ENCODE measurements around the gene CLEC4G. TPM values are rescaled to one million over a fixed set of nuclear protein-coding genes. Genes with fewer than 3 reads are reported as not detected.

CLEC4G gene
- total RNA-seq, 2 experiments from 2014 or later, result not detected

DNA sequence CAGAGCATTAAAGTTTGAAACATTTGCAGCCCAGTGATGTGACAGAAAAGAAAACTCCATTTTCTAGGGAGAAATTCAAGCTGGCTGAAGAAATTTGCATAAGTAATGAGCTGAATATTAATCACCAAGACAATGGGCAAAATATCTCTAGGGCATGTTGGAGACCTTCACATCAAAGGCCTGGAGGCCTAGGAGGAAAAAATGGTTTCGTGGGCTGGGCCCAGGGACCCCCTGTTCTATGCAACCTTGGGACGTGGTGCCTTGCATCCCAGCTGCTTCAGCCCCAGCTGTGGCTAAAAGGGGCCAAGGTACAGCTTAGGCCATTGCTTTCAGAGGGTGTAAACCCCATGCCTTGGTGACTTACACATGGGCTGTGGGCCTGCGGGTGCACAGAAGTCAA lies 25.4 kb upstream of the CLEC4G start:
- peaks cover 15% of the 10 kb centered on the region for H3K9me3 Mint-ChIP-seq
- TF ChIP-seq, protein P1, sequence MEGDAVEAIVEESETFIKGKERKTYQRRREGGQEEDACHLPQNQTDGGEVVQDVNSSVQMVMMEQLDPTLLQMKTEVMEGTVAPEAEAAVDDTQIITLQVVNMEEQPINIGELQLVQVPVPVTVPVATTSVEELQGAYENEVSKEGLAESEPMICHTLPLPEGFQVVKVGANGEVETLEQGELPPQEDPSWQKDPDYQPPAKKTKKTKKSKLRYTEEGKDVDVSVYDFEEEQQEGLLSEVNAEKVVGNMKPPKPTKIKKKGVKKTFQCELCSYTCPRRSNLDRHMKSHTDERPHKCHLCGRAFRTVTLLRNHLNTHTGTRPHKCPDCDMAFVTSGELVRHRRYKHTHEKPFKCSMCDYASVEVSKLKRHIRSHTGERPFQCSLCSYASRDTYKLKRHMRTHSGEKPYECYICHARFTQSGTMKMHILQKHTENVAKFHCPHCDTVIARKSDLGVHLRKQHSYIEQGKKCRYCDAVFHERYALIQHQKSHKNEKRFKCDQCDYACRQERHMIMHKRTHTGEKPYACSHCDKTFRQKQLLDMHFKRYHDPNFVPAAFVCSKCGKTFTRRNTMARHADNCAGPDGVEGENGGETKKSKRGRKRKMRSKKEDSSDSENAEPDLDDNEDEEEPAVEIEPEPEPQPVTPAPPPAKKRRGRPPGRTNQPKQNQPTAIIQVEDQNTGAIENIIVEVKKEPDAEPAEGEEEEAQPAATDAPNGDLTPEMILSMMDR (IDR thresholded peaks at IDR 0.05), result no peak
- H3K9me3 ChIP-seq (ENCODE audit: control insufficient read depth in 1 of 2, insufficient read depth in 1 of 2, low read length in 2 of 2), result peaks cover 21 to 36% of the 10 kb centered on the region in 2 experiments
- H3K27me3 ChIP-seq (ENCODE audit: control insufficient read depth in 1 of 2, insufficient read depth in 2 of 2, low read length in 2 of 2), result peaks cover 0 to 4% of the 10 kb centered on the region in 2 experiments
- ATAC-seq (ENCODE audit: poor library complexity) (no peak), DNase-seq (no peak)
- peaks cover 3% of the 10 kb centered on the region for H3K27me3 Mint-ChIP-seq
- no peak overlapping the region for H3K4me3 ChIP-seq (ENCODE audit: low read length)
- H3K4me1 ChIP-seq (ENCODE audit: insufficient read depth, low read length), result no peaks in the 10 kb centered on the region
- H3K4me3 Mint-ChIP-seq, result no peak overlapping the region
- no peak overlapping the region for H3K27ac ChIP-seq (ENCODE audit: low read depth in 1 of 2, low read length in 2 of 2)
- POLR2A ChIA-PET, result no interaction called here
- H3K36me3 ChIP-seq (ENCODE audit: insufficient read depth, low read length), result no peaks in the 10 kb centered on the region
- CTCF ChIA-PET, result no interaction called here
- intact Hi-C loops (cut with DNase I, micrococcal nuclease), result no loop called here
- peaks cover 22% of the 10 kb centered on the region for H3K36me3 Mint-ChIP-seq (ENCODE audit: low read depth)
- no peaks in the 10 kb centered on the region for H3K4me1 Mint-ChIP-seq (ENCODE audit: low read depth)
- no peak overlapping the region for H3K27ac Mint-ChIP-seq

DNA sequence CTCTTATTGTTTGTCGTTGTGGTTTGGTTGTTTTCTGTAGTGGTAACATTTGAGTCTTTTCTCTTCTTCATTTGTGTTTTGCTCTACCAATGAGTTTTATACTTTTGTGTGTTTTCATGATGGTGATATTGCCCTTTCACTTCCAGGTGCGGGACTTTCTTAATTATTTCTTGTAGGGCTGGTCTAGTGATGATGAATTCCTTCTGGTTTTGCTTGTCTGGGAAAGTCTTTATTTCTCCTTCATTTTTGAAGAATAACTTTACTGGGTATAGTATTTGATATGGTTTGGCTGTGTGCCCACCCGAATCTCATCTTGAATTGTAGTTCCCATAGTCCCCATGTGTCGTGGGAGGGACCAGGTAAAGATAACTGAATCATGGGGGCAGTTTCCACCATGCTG lies 24.3 kb upstream of the CLEC4G start:
- ATAC-seq (ENCODE audit: poor library complexity), result no peak
- H3K4me3 Mint-ChIP-seq, result no peak overlapping the region
- no peak overlapping the region for H3K27ac ChIP-seq (ENCODE audit: low read depth in 1 of 2, low read length in 2 of 2)
- peaks cover 6% of the 10 kb centered on the region for H3K27me3 Mint-ChIP-seq
- no peak overlapping the region for H3K4me3 ChIP-seq (ENCODE audit: low read length)
- intact Hi-C loops (cut with DNase I, micrococcal nuclease), result no loop called here
- peaks cover 3% of the 10 kb centered on the region for H3K4me1 ChIP-seq (ENCODE audit: insufficient read depth, low read length)
- no peak overlapping the region for H3K27ac Mint-ChIP-seq
- ChIA-PET POLR2A (no interaction called here), CTCF (no interaction called here)
- H3K4me1 Mint-ChIP-seq (ENCODE audit: low read depth), result peaks cover 3% of the 10 kb centered on the region
- peaks cover 22% of the 10 kb centered on the region for H3K36me3 Mint-ChIP-seq (ENCODE audit: low read depth)
- peaks cover 21 to 36% of the 10 kb centered on the region in 2 experiments for H3K9me3 ChIP-seq (ENCODE audit: control insufficient read depth in 1 of 2, insufficient read depth in 1 of 2, low read length in 2 of 2)
- H3K27me3 ChIP-seq (ENCODE audit: control insufficient read depth in 1 of 2, insufficient read depth in 2 of 2, low read length in 2 of 2), result peaks cover 0 to under 1% of the 10 kb centered on the region in 2 experiments
- no peak for DNase-seq
- TF ChIP-seq, protein P1 (IDR thresholded peaks at IDR 0.05), result no peak
- H3K36me3 ChIP-seq (ENCODE audit: insufficient read depth, low read length), result no peaks in the 10 kb centered on the region
- peaks cover 15% of the 10 kb centered on the region for H3K9me3 Mint-ChIP-seq

- H3K4me3 Mint-ChIP-seq, result no peak overlapping the region
- POLR2A ChIA-PET, result no interaction called here
- no peak overlapping the region for H3K27ac ChIP-seq (ENCODE audit: low read depth in 1 of 2, low read length in 2 of 2)
Measured at GRCh38 chr19:7751157-7751783, 19.4 kb upstream of the CLEC4G start.

More at GRCh38 chr19:7751157-7751783, 19.4 kb upstream of the CLEC4G start:
- Histone ChIP-seq H3K4me1 (ENCODE audit: insufficient read depth, low read length) (peaks cover 8% of the 10 kb centered on the region), H3K27me3 (ENCODE audit: control insufficient read depth in 1 of 2, insufficient read depth in 2 of 2, low read length in 2 of 2) (no peaks in the 10 kb centered on the region), H3K4me3 (ENCODE audit: low read length) (no peak overlapping the region), H3K36me3 (ENCODE audit: insufficient read depth, low read length) (no peaks in the 10 kb centered on the region), H3K9me3 (ENCODE audit: control insufficient read depth in 1 of 2, insufficient read depth in 1 of 2, low read length in 2 of 2) (peaks cover 0 to 6% of the 10 kb centered on the region in 2 experiments)
- Mint-ChIP-seq H3K27ac (peak overlapping the region; percentile 13), H3K36me3 (ENCODE audit: low read depth) (peaks cover 4% of the 10 kb centered on the region), H3K27me3 (peaks cover 15% of the 10 kb centered on the region), H3K9me3 (peaks cover 5% of the 10 kb centered on the region), H3K4me1 (ENCODE audit: low read depth) (peaks cover 5% of the 10 kb centered on the region)
- intact Hi-C loops (cut with DNase I, micrococcal nuclease), result no loop called here
- DNase-seq (peak in 6 of 14 experiments; percentile 11 to 73 (median 28)), ATAC-seq (ENCODE audit: poor library complexity) (peak; percentile 65)
- CTCF ChIA-PET, result interaction anchor here (0.7 kb wide), 1 partner anchor 19 kb away, joined by 3 read pairs; no protein-coding TSS in a partner anchor
- TF ChIP-seq, protein P1 (IDR thresholded peaks at IDR 0.05), result no peak
